ENCODE data around the gene TMEM168. TPM values are rescaled to one million over a fixed set of nuclear protein-coding genes. Genes with fewer than 3 reads are reported as not detected.

TMEM168 gene
- total and polyA plus RNA-seq, 2 experiments from 2014 or later: 5.2 to 14.8 TPM

- ATAC-seq (no peak), DNase-seq (ENCODE audit: low spot score) (no peak)
- H3K4me1 ChIP-seq (ENCODE audit: insufficient read depth): no peaks in the 10 kb centered on the region
- H3K27me3 ChIP-seq (ENCODE audit: insufficient read depth): no peaks in the 10 kb centered on the region
- no peaks in the 10 kb centered on the region for H3K36me3 Mint-ChIP-seq (ENCODE audit: low read depth)
- TF ChIP-seq STAT1 (IDR thresholded peaks at IDR 0.05; ENCODE audit: unreplicated experiment): no peak
- no peak overlapping the region for H2AFZ ChIP-seq
- H3K27ac Mint-ChIP-seq: no peak overlapping the region
- no peaks in the 10 kb centered on the region for H3K9me3 Mint-ChIP-seq
- no peaks in the 10 kb centered on the region for H3K9me2 ChIP-seq (ENCODE audit: insufficient read depth)
- no peak overlapping the region for H3K4me2 ChIP-seq
- no peaks in the 10 kb centered on the region for H4K20me1 ChIP-seq (replicated peaks; ENCODE audit: insufficient read depth)
- no peaks in the 10 kb centered on the region for H3F3A ChIP-seq (replicated peaks; ENCODE audit: low read depth)
- H3K4me1 Mint-ChIP-seq: no peaks in the 10 kb centered on the region
- H3K27ac ChIP-seq (ENCODE audit: low read depth): no peak overlapping the region
- H3K36me3 ChIP-seq (ENCODE audit: insufficient read depth): no peaks in the 10 kb centered on the region
- no peak overlapping the region for H3K4me3 Mint-ChIP-seq
- H3K27me3 Mint-ChIP-seq (ENCODE audit: insufficient read depth, low read depth, poor library complexity): no peaks in the 10 kb centered on the region
- H3K4me3 ChIP-seq: no peak overlapping the region
- no peaks in the 10 kb centered on the region for H3K79me2 ChIP-seq (replicated peaks; ENCODE audit: insufficient read depth)
Measured at GRCh38 chr7:112771166-112771565, 19.0 kb downstream of the TMEM168 start.

- Histone ChIP-seq H3K79me2 (replicated peaks; ENCODE audit: insufficient read depth) (no peaks in the 10 kb centered on the region), H2AFZ (no peak overlapping the region), H3K36me3 (ENCODE audit: insufficient read depth) (no peaks in the 10 kb centered on the region), H3K27me3 (ENCODE audit: insufficient read depth) (no peaks in the 10 kb centered on the region), H3K4me3 (no peak overlapping the region), H4K20me1 (replicated peaks; ENCODE audit: insufficient read depth) (no peaks in the 10 kb centered on the region), H3K4me2 (no peak overlapping the region), H3K27ac (ENCODE audit: low read depth) (no peak overlapping the region), H3F3A (replicated peaks; ENCODE audit: low read depth) (no peaks in the 10 kb centered on the region), H3K4me1 (ENCODE audit: insufficient read depth) (no peaks in the 10 kb centered on the region), H3K9me2 (ENCODE audit: insufficient read depth) (no peaks in the 10 kb centered on the region)
- no peak overlapping the region for H3K4me3 Mint-ChIP-seq
- H3K27me3 Mint-ChIP-seq (ENCODE audit: insufficient read depth, low read depth, poor library complexity): no peaks in the 10 kb centered on the region
- DNase-seq (ENCODE audit: low spot score): no peak
- H3K4me1 Mint-ChIP-seq: no peaks in the 10 kb centered on the region
- peak; percentile 45; the same call in 2 of the 3 replicates for ATAC-seq
- H3K9me3 Mint-ChIP-seq: no peaks in the 10 kb centered on the region
- no peak overlapping the region for H3K27ac Mint-ChIP-seq
- H3K36me3 Mint-ChIP-seq (ENCODE audit: low read depth): no peaks in the 10 kb centered on the region
- TF ChIP-seq EZH2phosphoT487 (IDR thresholded peaks at IDR 0.05; ENCODE audit: unreplicated experiment): no peak
- TF ChIP-seq JUNB (IDR thresholded peaks at IDR 0.05; ENCODE audit: unreplicated experiment): no peak
- TF ChIP-seq STAT1 (IDR thresholded peaks at IDR 0.05; ENCODE audit: unreplicated experiment): no peak
- no peak for TF ChIP-seq ZNF331 (CRISPR knock-in tag; IDR thresholded peaks at IDR 0.05; ENCODE audit: low read depth)
- no peak for TF ChIP-seq REST (IDR thresholded peaks at IDR 0.05; ENCODE audit: unreplicated experiment)
- TF ChIP-seq EZH2 (IDR thresholded peaks at IDR 0.05; ENCODE audit: low read depth, unreplicated experiment): no peak
- TF ChIP-seq CREB1 (CRISPR knock-in tag; IDR thresholded peaks at IDR 0.05; ENCODE audit: low read depth): no peak
- no peak for TF ChIP-seq ZNF462 (CRISPR knock-in tag; IDR thresholded peaks at IDR 0.05)
- TF ChIP-seq POLR2AphosphoS5 (IDR thresholded peaks at IDR 0.05; ENCODE audit: low read depth): no peak
- TF ChIP-seq CTCF (conservative IDR thresholded peaks at IDR 0.05; ENCODE audit: low read depth in 2 of 2): no peak
- TF ChIP-seq NANOG (IDR thresholded peaks at IDR 0.05; ENCODE audit: borderline replicate concordance): no peak
- TF ChIP-seq ZNF114 (CRISPR knock-in tag; IDR thresholded peaks at IDR 0.05): no peak
Measured at GRCh38 chr7:112770051-112770450, 20.1 kb downstream of the TMEM168 start.
